SU-DHL-6 (cell line): Measurements from ENCODE around the gene HTT.

Experiments
- CTCF ChIP-seq: fragments of 200-600 bp; sonication (generic); IDR thresholded peaks from one replicate; pipeline ENCODE4 v1.5.1; 2017; ENCODE audit warnings: antibody characterized with exemption, mild to moderate bottlenecking, low read length, moderate library complexity; ENCODE audit not compliant: insufficient read depth, poor library complexity, severe bottlenecking
- EZH2phosphoT487 ChIP-seq: fragments of 200-600 bp; sonication (generic), shearing (Covaris generic); conservative IDR thresholded peaks from 2 replicates; pipeline ENCODE4 v1.6.1; 2018; ENCODE audit warnings: mild to moderate bottlenecking, antibody characterized with exemption, low read length, moderate library complexity, mixed read lengths

GRCh38 chr4:3227878-3228675 lies 153.6 kb downstream of the HTT start:
- TF ChIP-seq CTCF (no peak), EZH2phosphoT487 (no peak)
